Measurements from ENCODE around the gene FNIP2.
"Not testable (repeated sequence)": the region's sequence is repeated elsewhere in the genome, so short reads cannot be mapped to it uniquely, and the experiment has no call there.

Gene FNIP2

GRCh38 chr4:158799856-158800255 is 31.0 kb downstream of the FNIP2 start:
- DNase-seq (ENCODE audit: low read depth), result no peak
- H3K4me3 ChIP-seq (ENCODE audit: low read depth, low read length), result no peak overlapping the region
- TF ChIP-seq, protein P1, sequence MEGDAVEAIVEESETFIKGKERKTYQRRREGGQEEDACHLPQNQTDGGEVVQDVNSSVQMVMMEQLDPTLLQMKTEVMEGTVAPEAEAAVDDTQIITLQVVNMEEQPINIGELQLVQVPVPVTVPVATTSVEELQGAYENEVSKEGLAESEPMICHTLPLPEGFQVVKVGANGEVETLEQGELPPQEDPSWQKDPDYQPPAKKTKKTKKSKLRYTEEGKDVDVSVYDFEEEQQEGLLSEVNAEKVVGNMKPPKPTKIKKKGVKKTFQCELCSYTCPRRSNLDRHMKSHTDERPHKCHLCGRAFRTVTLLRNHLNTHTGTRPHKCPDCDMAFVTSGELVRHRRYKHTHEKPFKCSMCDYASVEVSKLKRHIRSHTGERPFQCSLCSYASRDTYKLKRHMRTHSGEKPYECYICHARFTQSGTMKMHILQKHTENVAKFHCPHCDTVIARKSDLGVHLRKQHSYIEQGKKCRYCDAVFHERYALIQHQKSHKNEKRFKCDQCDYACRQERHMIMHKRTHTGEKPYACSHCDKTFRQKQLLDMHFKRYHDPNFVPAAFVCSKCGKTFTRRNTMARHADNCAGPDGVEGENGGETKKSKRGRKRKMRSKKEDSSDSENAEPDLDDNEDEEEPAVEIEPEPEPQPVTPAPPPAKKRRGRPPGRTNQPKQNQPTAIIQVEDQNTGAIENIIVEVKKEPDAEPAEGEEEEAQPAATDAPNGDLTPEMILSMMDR (IDR thresholded peaks at IDR 0.05; ENCODE audit: low read depth, low read length, missing control alignments), result no peak

DNA sequence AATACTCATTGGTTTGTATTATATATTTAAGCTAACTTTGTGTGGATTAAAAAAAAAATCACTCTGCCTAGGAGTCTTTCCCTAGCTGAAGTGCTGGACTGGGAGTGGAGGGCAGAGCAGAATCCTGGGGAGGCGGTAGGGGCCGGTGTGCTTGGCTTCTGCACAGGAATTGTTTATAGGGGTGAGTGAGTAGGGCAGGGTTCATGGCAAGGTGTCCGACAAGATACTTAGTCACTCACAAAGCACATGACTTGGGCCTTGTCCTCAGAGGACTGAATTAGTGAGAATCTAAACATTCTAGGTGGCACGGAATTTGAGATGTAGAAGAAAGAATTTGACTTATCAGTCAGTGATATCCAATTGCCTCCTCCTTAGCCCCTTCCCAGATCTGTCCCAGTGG is 32.2 kb downstream of the FNIP2 start:
- no peak overlapping the region for H3K4me3 ChIP-seq (ENCODE audit: low read depth, low read length)
- TF ChIP-seq, protein P1 (IDR thresholded peaks at IDR 0.05; ENCODE audit: low read depth, low read length, missing control alignments), result no peak
- no peak for DNase-seq (ENCODE audit: low read depth)

DNA sequence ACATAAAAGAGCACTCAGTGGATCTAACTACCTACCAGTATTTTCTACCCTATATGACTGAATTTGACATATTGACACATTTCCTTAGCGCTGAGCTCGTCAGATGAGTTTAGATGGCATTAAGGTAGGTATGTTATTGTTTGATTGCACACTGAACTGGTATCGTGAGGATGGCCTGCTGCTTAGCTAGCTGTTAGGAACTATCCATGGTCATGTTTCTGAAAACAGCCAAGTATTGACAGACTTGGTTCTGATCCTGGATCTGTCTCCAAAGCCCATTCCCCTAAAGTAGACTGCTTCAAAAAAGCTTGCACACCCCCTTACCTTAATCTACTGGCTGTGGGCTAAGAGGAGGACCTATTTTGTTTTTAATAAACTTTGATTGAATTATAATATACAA is 32.9 kb downstream of the FNIP2 start:
- H3K4me3 ChIP-seq (ENCODE audit: low read depth, low read length), result no peak overlapping the region
- TF ChIP-seq, protein P1 (IDR thresholded peaks at IDR 0.05; ENCODE audit: low read depth, low read length, missing control alignments), result no peak
- DNase-seq (ENCODE audit: low read depth), result no peak

DNA sequence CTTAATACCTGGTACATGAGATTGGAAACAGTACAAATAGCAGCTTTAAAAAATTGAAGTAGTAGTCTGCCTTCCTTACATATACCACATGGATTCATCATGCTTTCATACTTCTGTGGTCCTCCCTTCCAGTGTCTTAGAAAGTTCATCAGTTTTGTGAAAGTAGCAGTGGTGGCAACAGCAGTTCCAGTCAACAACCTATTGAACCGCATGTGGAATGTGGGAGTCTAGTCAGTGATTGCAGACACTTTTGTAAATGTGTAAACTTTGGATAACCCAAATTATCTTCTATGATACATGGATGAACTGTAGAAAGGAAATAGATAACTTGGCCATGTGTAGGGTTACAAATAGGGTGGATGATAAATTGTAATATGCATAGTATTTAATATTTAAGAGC is 34.1 kb downstream of the FNIP2 start:
- no peak overlapping the region for H3K4me3 ChIP-seq (ENCODE audit: low read depth, low read length)
- TF ChIP-seq, protein P1 (IDR thresholded peaks at IDR 0.05; ENCODE audit: low read depth, low read length, missing control alignments), result no peak
- DNase-seq (ENCODE audit: low read depth), result no peak

DNA sequence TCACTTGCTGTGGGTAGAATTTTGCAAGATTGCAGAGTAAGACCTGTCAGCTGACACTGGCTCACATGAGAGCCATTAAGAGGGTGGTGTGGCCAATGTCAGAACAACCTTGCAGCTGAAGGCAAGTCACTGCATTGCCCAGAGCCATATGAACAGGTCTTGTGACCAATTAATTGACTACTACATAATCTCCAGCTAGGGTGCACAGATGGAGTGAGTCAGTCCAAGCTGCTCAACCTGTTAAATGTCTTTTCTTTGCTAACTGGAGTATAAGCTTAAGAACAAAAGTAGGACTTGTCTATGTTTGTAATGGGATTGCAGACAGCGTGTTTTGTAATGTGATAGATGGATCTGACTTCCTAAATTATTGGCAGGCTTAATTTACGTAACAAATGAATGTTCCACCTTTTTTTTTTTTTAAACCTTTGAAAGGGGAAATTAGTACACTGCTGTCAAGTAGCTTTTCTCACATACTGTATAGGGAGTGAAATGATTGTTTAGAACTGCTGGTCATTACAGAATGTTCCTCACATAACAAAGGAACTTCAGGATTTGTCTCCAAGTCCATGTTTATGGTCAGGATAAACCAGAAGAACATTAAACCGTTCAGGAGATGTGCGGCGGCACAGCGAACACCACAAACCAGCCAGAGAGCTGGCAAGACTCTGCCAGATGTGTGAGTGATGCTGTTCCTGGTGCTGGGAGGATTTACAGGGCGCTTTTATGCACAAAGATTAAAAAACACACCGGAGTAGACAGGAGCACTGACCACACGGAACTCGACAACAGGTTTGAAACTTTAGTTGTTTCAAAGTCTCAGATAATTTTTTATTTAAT is 37.0 kb downstream of the FNIP2 start:
- no peak overlapping the region for H3K4me3 ChIP-seq (ENCODE audit: low read depth, low read length)
- TF ChIP-seq, protein P1 (IDR thresholded peaks at IDR 0.05; ENCODE audit: low read depth, low read length, missing control alignments), result no peak
- no peak for DNase-seq (ENCODE audit: low read depth)

DNA sequence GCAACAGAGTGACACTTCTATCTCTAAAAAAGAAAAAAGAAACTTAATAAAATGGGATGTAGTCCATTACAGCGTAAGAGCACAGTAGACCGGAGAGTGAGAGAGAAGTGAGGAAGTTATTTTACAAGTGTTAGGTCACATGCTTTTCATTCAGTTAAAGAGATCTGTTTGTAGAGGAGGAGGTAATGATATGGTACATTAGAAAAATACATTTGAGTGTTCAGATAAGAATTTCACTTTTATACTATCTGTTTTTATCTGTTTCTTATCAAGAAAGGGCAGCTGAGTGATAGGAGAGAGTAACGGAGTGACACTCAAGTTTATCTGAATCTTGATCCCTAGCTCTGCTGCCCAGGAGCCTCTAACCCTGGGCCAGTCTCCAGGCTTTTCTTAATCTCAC is 38.9 kb downstream of the FNIP2 start:
- H3K4me3 ChIP-seq (ENCODE audit: low read depth, low read length), result no peak overlapping the region
- no peak for DNase-seq (ENCODE audit: low read depth)
- TF ChIP-seq, protein P1 (IDR thresholded peaks at IDR 0.05; ENCODE audit: low read depth, low read length, missing control alignments), result no peak

DNA sequence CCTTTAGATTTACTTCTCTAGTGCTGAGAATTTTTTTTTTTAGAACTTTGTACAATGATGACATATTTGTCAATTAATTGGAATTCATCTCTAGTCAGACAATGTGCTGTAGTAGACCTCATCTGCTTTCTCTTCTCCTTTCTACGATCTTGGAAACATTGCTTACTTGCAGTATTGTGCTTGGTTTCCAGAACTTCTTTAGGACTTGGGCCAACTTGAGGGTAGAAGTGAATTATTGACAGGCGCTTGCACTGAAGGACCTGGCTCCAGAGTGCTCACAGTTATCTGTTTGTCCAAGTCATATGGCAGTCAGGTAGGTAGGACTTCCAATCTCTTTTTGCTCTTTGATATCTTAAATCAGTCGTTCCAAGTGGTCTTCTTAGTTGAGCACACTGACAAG is 39.6 kb downstream of the FNIP2 start:
- TF ChIP-seq, protein P1 (IDR thresholded peaks at IDR 0.05; ENCODE audit: low read depth, low read length, missing control alignments), result no peak

GRCh38 chr4:158809208-158809607 is 40.4 kb downstream of the FNIP2 start:
- DNase-seq (ENCODE audit: low read depth); H3K4me3 ChIP-seq (ENCODE audit: low read depth, low read length): not testable (repeated sequence)

More for the DNA sequence above, 39.6 kb downstream of the FNIP2 start:
- no peak for DNase-seq (ENCODE audit: low read depth)
- no peak overlapping the region for H3K4me3 ChIP-seq (ENCODE audit: low read depth, low read length)

All from GM12864 (cell line).